Adipocyte (in vitro differentiated cells): Measurements from ENCODE around the gene KCNJ15.

Experiments used
- DNase-seq: peaks from one replicate; pipeline ENCODE4 v3.0.0-alpha.2; 2015; ENCODE audit warnings: low read depth
- H3K27me3 ChIP-seq: replicated peaks from 2 replicates; pipeline ENCODE4 v1.7.0; 2013; ENCODE audit warnings: mild to moderate bottlenecking, low read length, moderate library complexity; ENCODE audit not compliant: control insufficient read depth, insufficient read depth
- H3K36me3 ChIP-seq: 2 replicates; pipeline ENCODE4 v1.7.0; 2013; ENCODE audit warnings: low read length, mild to moderate bottlenecking, moderate library complexity; ENCODE audit not compliant: control insufficient read depth, insufficient read depth, severe bottlenecking
- H3K4me1 ChIP-seq: 2 replicates; pipeline ENCODE4 v1.7.0; 2013; ENCODE audit warnings: mild to moderate bottlenecking, low read length, moderate library complexity; ENCODE audit not compliant: control insufficient read depth, insufficient read depth
- H3K4me3 ChIP-seq: 2 replicates; pipeline ENCODE4 v1.7.0; 2013; ENCODE audit warnings: mild to moderate bottlenecking, low read length, moderate library complexity
- H3K9ac ChIP-seq: 2 replicates; pipeline ENCODE4 v1.7.0; 2013; ENCODE audit warnings: mild to moderate bottlenecking, low read length, moderate library complexity
- H3K9me3 ChIP-seq: 2 replicates; pipeline ENCODE4 v1.7.0; 2013; ENCODE audit warnings: mild to moderate bottlenecking, low read length, moderate library complexity; ENCODE audit not compliant: control insufficient read depth

The KCNJ15 gene

DNA sequence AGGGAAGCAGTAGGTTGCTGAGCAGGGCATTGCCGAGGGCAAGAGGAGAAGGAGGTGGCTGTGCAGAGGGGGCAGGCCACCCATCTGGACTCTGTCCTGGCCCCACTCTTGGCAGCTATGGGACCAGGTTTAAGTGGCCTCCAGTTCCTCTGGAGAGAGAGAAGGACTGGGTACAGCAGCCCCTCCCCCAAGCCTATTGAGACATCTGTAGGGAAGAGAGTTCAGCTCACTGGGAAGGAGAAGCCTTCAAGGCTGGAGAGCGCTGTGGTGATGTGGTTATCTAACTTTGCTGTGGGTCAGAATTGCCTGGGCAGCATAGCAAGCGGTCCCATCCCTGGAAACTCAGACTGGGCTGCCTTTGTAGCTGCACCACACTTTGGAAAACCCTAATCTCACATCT is 93.9 kb downstream of the KCNJ15 start:
- Histone ChIP-seq H3K36me3 (no peaks in the 10 kb centered on the region), H3K27me3 (no peaks in the 10 kb centered on the region), H3K9me3 (no peaks in the 10 kb centered on the region), H3K4me1 (peaks cover 23% of the 10 kb centered on the region), H3K9ac (peak overlapping the region; percentile 83), H3K4me3 (no peak overlapping the region)
- DNase-seq, result no peak

- DNase-seq, result no peak
- Histone ChIP-seq H3K9ac (peak overlapping the region; percentile 83), H3K9me3 (no peaks in the 10 kb centered on the region), H3K27me3 (no peaks in the 10 kb centered on the region), H3K4me3 (no peak overlapping the region), H3K36me3 (no peaks in the 10 kb centered on the region), H3K4me1 (peaks cover 23% of the 10 kb centered on the region)
Measured at GRCh38 chr21:38351176-38351959, 94.6 kb downstream of the KCNJ15 start.

GRCh38 chr21:38351961-38352521 is 95.2 kb downstream of the KCNJ15 start:
- DNase-seq, result peak; percentile 72
- H3K4me3 ChIP-seq, result peak overlapping the region; percentile 4
- H3K9me3 ChIP-seq, result no peaks in the 10 kb centered on the region
- H3K36me3 ChIP-seq, result no peaks in the 10 kb centered on the region
- H3K9ac ChIP-seq, result peak overlapping the region; percentile 83
- H3K4me1 ChIP-seq, result peaks cover 23% of the 10 kb centered on the region
- no peaks in the 10 kb centered on the region for H3K27me3 ChIP-seq

DNA sequence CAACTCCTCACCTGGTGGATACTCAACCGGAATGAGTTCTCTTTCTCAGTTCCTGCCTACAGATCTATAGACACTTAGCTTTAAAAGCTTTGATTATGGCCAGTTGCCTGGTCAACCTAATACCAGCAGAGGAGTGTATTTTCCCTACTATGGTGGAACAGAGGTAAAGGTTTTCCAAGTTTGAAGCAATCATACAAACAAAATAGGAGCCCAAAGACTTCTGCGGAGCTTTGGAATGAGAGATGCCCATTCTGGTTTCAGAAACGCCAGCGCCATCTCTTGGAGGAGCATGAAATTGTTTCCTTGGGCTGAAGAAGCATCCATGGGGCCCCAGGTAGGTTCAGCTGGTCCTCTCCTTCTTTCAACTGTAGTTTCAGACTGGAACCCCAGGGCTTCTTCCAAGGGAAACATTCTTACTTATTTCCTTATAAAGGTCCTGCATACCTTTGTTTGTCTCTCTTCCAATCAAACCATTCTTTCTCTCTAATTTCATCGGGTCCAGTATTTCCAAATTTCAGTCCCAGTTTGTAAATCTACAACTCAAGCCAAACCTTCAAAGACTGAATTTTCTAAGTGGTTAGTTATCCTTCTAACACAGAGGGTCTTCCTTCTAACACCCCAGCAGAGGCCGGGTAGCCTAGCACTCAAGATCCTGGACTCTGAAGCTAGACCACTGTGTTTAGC is 95.9 kb downstream of the KCNJ15 start:
- peaks cover 23% of the 10 kb centered on the region for H3K4me1 ChIP-seq
- H3K9me3 ChIP-seq, result no peaks in the 10 kb centered on the region
- no peaks in the 10 kb centered on the region for H3K27me3 ChIP-seq
- H3K9ac ChIP-seq, result peak overlapping the region; percentile 83
- H3K36me3 ChIP-seq, result no peaks in the 10 kb centered on the region
- peak overlapping the region; percentile 4 for H3K4me3 ChIP-seq
- peak; percentile 86 for DNase-seq

- H3K36me3 ChIP-seq, result no peaks in the 10 kb centered on the region
- no peak for DNase-seq
- no peaks in the 10 kb centered on the region for H3K9me3 ChIP-seq
- H3K4me3 ChIP-seq, result no peak overlapping the region
- H3K27me3 ChIP-seq, result peaks cover 6% of the 10 kb centered on the region
- no peak overlapping the region for H3K9ac ChIP-seq
- H3K4me1 ChIP-seq, result peaks cover 23% of the 10 kb centered on the region
Measured at GRCh38 chr21:38354231-38354630, 97.4 kb downstream of the KCNJ15 start.

DNA sequence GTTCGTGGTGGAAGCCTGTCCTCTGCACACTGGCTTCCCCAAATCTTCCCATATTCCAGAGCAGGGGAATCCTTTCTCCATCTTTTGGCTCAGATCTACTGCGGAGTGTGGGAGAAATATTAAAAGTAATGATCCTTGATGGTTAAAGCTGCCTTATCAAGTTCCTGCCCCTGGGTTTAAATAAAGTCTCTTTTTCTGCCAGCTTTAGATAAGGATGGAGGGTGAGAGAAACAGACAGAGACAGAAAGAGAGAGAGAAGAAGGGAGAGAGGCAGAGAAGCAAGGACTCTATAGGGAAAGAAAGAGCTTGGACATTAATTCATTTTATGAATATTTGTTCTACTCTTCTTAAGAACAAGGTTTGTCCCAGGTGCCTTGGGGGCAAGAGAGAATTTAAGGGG is 98.0 kb downstream of the KCNJ15 start:
- Histone ChIP-seq H3K36me3 (no peaks in the 10 kb centered on the region), H3K9me3 (no peaks in the 10 kb centered on the region), H3K4me3 (no peak overlapping the region), H3K9ac (no peak overlapping the region), H3K27me3 (peaks cover 11% of the 10 kb centered on the region), H3K4me1 (peaks cover 23% of the 10 kb centered on the region)
- DNase-seq, result no peak

GRCh38 chr21:38355353-38355752 is 98.6 kb downstream of the KCNJ15 start:
- Histone ChIP-seq H3K36me3 (no peaks in the 10 kb centered on the region), H3K4me1 (peaks cover 22% of the 10 kb centered on the region), H3K9ac (no peak overlapping the region), H3K9me3 (no peaks in the 10 kb centered on the region), H3K27me3 (peaks cover 17% of the 10 kb centered on the region), H3K4me3 (no peak overlapping the region)
- no peak for DNase-seq

- H3K9ac ChIP-seq, result no peak overlapping the region
- H3K27me3 ChIP-seq, result peaks cover 18% of the 10 kb centered on the region
- DNase-seq, result peak; percentile 87
- peaks cover 13% of the 10 kb centered on the region for H3K4me1 ChIP-seq
- H3K9me3 ChIP-seq, result no peaks in the 10 kb centered on the region
- no peaks in the 10 kb centered on the region for H3K36me3 ChIP-seq
- H3K4me3 ChIP-seq, result no peak overlapping the region
Measured at GRCh38 chr21:38355992-38356781, 99.4 kb downstream of the KCNJ15 start.
